Calu3 (cell line): ENCODE results near the gene KHDRBS2. TPM values are rescaled to one million over a fixed set of nuclear protein-coding genes. Genes with fewer than 3 reads are reported as not detected.

Source experiments
- BruUV-seq: library from RNA; stranded (reverse); fragments of 400-500 nt; replicated peaks from 2 replicates; lab custom pipeline; 2021; lab: Mats Ljungman, UMichigan
- CTCF ChIA-PET: fragments of 300-600 bp; sonication (Branson Sonifier 250); formaldehyde crosslinking; loops from one replicate; lab custom pipeline; 2022; ENCODE audit warnings: antibody characterized with exemption; lab: Charles Lee
- DNase-seq: peaks from one replicate; pipeline ENCODE4 v3.0.0; 2022
- H3K27ac Mint-ChIP-seq: one replicate; pipeline ENCODE4 v1.8.0; 2022; ENCODE audit warnings: mixed read lengths; ENCODE audit not compliant: unreplicated experiment
- H3K27me3 Mint-ChIP-seq: one replicate; pipeline ENCODE4 v1.8.0; 2022; ENCODE audit warnings: mixed read lengths; ENCODE audit not compliant: unreplicated experiment
- H3K36me3 Mint-ChIP-seq: one replicate; pipeline ENCODE4 v1.8.0; 2022; ENCODE audit warnings: mild to moderate bottlenecking, moderate library complexity, mixed read lengths; ENCODE audit not compliant: insufficient read depth, unreplicated experiment
- H3K4me1 Mint-ChIP-seq: one replicate; pipeline ENCODE4 v1.8.0; 2022; ENCODE audit warnings: mild to moderate bottlenecking, low read depth, mixed read lengths; ENCODE audit not compliant: unreplicated experiment
- H3K4me3 Mint-ChIP-seq: one replicate; pipeline ENCODE4 v1.8.0; 2022; ENCODE audit warnings: mild to moderate bottlenecking, low read depth, moderate library complexity, mixed read lengths; ENCODE audit not compliant: unreplicated experiment
- H3K9me3 Mint-ChIP-seq: one replicate; pipeline ENCODE4 v1.8.0; 2022; ENCODE audit warnings: low read depth, mixed read lengths; ENCODE audit not compliant: unreplicated experiment
- CTCF ChIP-seq: fragments of 200-600 bp; IDR thresholded peaks from one replicate; pipeline ENCODE4 v1.8.0; 2022; ENCODE audit warnings: antibody characterized with exemption; ENCODE audit not compliant: unreplicated experiment
- intact Hi-C: fragments of 100-400 bp; cut with micrococcal nuclease; formaldehyde crosslinking; loops from one replicate; pipeline ENCODE4 v1.10.0; 2022; ENCODE audit not compliant: unreplicated experiment
- total RNA-seq: library from RNA; stranded (reverse); gene quantifications from 2 replicates; pipeline ENCODE4 v1.2.3, GENCODE V29; 2022

Gene KHDRBS2
- total RNA-seq, 1 experiment from 2014 or later, result not detected

GRCh38 chr6:62059901-62060300, 226.1 kb downstream of the KHDRBS2 start:
- H3K27me3 Mint-ChIP-seq, result no peaks in the 10 kb centered on the region
- intact Hi-C loops, result no loop called here
- H3K9me3 Mint-ChIP-seq, result peaks cover 11% of the 10 kb centered on the region
- DNase-seq, result no peak
- no TSS peak for BruUV-seq
- no peak overlapping the region for H3K27ac Mint-ChIP-seq
- TF ChIP-seq CTCF, result no peak
- H3K4me1 Mint-ChIP-seq, result no peaks in the 10 kb centered on the region
- no peaks in the 10 kb centered on the region for H3K36me3 Mint-ChIP-seq
- no peak overlapping the region for H3K4me3 Mint-ChIP-seq
- CTCF ChIA-PET, result no interaction called here

GRCh38 chr6:62057300-62057699, 228.7 kb downstream of the KHDRBS2 start:
- no peaks in the 10 kb centered on the region for H3K27me3 Mint-ChIP-seq
- no peaks in the 10 kb centered on the region for H3K36me3 Mint-ChIP-seq
- intact Hi-C loops, result no loop called here
- H3K4me3 Mint-ChIP-seq, result no peak overlapping the region
- CTCF ChIA-PET, result no interaction called here
- no peaks in the 10 kb centered on the region for H3K4me1 Mint-ChIP-seq
- no peak for DNase-seq
- no peak for TF ChIP-seq CTCF
- peaks cover 11% of the 10 kb centered on the region for H3K9me3 Mint-ChIP-seq
- BruUV-seq, result no TSS peak
- no peak overlapping the region for H3K27ac Mint-ChIP-seq

GRCh38 chr6:62045502-62045901, 240.5 kb downstream of the KHDRBS2 start:
- peaks cover 12% of the 10 kb centered on the region for H3K9me3 Mint-ChIP-seq
- intact Hi-C loops, result no loop called here
- no peaks in the 10 kb centered on the region for H3K4me1 Mint-ChIP-seq
- H3K4me3 Mint-ChIP-seq, result no peak overlapping the region
- no TSS peak for BruUV-seq
- H3K27ac Mint-ChIP-seq, result no peak overlapping the region
- no peak for TF ChIP-seq CTCF
- H3K36me3 Mint-ChIP-seq, result no peaks in the 10 kb centered on the region
- no peak for DNase-seq
- CTCF ChIA-PET, result no interaction called here
- H3K27me3 Mint-ChIP-seq, result no peaks in the 10 kb centered on the region

- DNase-seq, result no peak
- Mint-ChIP-seq H3K4me3 (no peak overlapping the region), H3K9me3 (peaks cover 12% of the 10 kb centered on the region), H3K4me1 (no peaks in the 10 kb centered on the region), H3K27ac (no peak overlapping the region), H3K36me3 (no peaks in the 10 kb centered on the region), H3K27me3 (no peaks in the 10 kb centered on the region)
- intact Hi-C loops, result no loop called here
- no peak for TF ChIP-seq CTCF
- BruUV-seq, result no TSS peak
- CTCF ChIA-PET, result no interaction called here
Observed at GRCh38 chr6:62043084-62043483, 242.9 kb downstream of the KHDRBS2 start.
